Measurements from ENCODE around the gene ABHD13. TPM values are rescaled to one million over a fixed set of nuclear protein-coding genes. Genes with fewer than 3 reads are reported as not detected.

The ABHD13 gene
- total RNA-seq, 4 donors from 2014 or later = 11.6 to 23.8 (median 16.6) TPM

DNA sequence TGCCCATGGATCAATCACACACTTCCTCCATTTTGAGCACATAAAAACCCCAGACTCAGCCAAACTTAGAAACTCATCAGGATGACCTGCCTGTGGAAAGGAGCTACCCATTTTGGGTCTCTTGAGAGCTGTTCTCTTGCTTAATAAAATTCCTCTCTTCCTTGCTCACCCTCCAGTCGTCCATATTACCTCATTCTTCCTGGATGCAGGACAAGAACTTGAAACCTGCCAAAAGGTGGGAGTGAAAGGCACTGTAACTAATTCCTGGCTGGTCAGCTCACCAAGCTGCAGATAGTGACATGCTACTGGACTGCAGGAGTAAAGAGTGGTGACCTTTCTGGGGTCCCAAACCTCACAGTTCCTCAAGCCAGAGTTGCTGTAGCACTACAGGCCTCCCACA lies 23.0 kb upstream of the ABHD13 start:
- 20% methylated on average over 1 of the region's 1 CpG for WGBS, 2 donors (ENCODE audit: low coverage in 1 of 2)
- no peak overlapping the region for H3K27ac ChIP-seq
- H3K27me3 ChIP-seq = no peaks in the 10 kb centered on the region
- TF ChIP-seq CTCF (IDR thresholded peaks at IDR 0.05) = no peak
- no peak for TF ChIP-seq POLR2A (IDR thresholded peaks at IDR 0.05)
- no peak for TF ChIP-seq EP300 (IDR thresholded peaks at IDR 0.05)
- TF ChIP-seq POLR2AphosphoS5 (IDR thresholded peaks at IDR 0.05) = no peak
- H3K4me3 ChIP-seq = no peak overlapping the region
- H3K36me3 ChIP-seq = no peaks in the 10 kb centered on the region
- peaks cover 0 to 14% (median 0%) of the 10 kb centered on the region in 3 donors for H3K9me3 ChIP-seq
- peak; percentile 51 for ATAC-seq
- no peaks in the 10 kb centered on the region for H3K4me1 ChIP-seq

GRCh38 chr13:108195861-108196260 lies 22.3 kb upstream of the ABHD13 start:
- WGBS, 2 donors (ENCODE audit: low coverage in 1 of 2) = 67% methylated on average over 1 of the region's 5 CpGs; no CpG with 5 or more reads in 1 of the 2 donors
- Histone ChIP-seq H3K9me3 (peaks cover 0 to 14% (median 0%) of the 10 kb centered on the region in 3 donors), H3K4me3 (no peak overlapping the region), H3K27me3 (no peaks in the 10 kb centered on the region), H3K4me1 (no peaks in the 10 kb centered on the region), H3K27ac (no peak overlapping the region), H3K36me3 (no peaks in the 10 kb centered on the region)
- ATAC-seq = no peak
- TF ChIP-seq POLR2A (IDR thresholded peaks at IDR 0.05) (no peak), CTCF (IDR thresholded peaks at IDR 0.05) (no peak), EP300 (IDR thresholded peaks at IDR 0.05) (no peak), POLR2AphosphoS5 (IDR thresholded peaks at IDR 0.05) (no peak)

DNA sequence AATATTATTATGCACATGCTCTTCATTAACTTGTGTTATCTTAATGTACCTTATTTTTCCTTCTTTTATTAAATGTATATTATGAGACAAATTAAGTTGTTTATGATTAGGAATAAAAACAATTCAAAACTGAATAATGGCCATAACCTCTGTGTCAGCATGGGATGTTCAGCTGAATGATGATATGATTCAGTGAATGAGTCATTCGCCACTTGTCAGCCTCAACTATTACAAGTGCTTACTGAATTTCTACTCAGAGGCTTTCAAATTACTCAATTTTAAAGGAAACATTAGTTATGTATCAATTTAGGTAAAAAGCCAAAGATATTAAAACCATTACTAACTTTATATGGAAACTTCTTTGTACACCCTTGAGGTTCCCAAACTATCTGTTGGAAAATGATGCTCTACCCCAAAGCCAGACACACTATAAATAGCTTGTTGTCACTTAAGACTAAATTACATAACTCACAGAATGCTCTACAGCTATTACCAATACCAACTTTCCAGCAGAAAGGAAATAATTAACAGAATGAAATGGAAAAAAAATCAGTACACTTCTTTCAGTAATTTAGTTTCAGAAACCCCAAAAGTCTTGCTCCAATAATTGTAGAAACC lies 17.3 kb upstream of the ABHD13 start:
- Histone ChIP-seq H3K27ac (no peak overlapping the region), H3K27me3 (no peaks in the 10 kb centered on the region), H3K36me3 (no peaks in the 10 kb centered on the region), H3K4me1 (no peaks in the 10 kb centered on the region), H3K4me3 (no peak overlapping the region), H3K9me3 (no peaks in the 10 kb centered on the region)
- WGBS, 2 donors (ENCODE audit: low coverage in 1 of 2) = 77 to 82% methylated on average over 1 of the region's 1 CpG
- ATAC-seq = no peak
- TF ChIP-seq POLR2A (IDR thresholded peaks at IDR 0.05) (no peak), CTCF (IDR thresholded peaks at IDR 0.05) (no peak), EP300 (IDR thresholded peaks at IDR 0.05) (no peak), POLR2AphosphoS5 (IDR thresholded peaks at IDR 0.05) (no peak)

- Histone ChIP-seq H3K36me3 (peaks cover 0 to 28% of the 10 kb centered on the region in 2 donors), H3K27ac (no peak overlapping the region), H3K27me3 (no peaks in the 10 kb centered on the region), H3K9me3 (peaks cover 0 to 8% (median 0%) of the 10 kb centered on the region in 3 donors), H3K4me1 (peaks cover 0 to 12% (median 0%) of the 10 kb centered on the region in 3 donors), H3K4me3 (no peak overlapping the region)
- no peak for TF ChIP-seq EP300 (IDR thresholded peaks at IDR 0.05)
- TF ChIP-seq POLR2AphosphoS5 (IDR thresholded peaks at IDR 0.05) = no peak
- 73 to 75% methylated on average over 2 of the region's 2 CpGs for WGBS, 2 donors (ENCODE audit: low coverage in 1 of 2)
- no peak for ATAC-seq
These were observed 7.6 kb upstream of the ABHD13 start for GRCh38 chr13:108210551-108210950.

DNA sequence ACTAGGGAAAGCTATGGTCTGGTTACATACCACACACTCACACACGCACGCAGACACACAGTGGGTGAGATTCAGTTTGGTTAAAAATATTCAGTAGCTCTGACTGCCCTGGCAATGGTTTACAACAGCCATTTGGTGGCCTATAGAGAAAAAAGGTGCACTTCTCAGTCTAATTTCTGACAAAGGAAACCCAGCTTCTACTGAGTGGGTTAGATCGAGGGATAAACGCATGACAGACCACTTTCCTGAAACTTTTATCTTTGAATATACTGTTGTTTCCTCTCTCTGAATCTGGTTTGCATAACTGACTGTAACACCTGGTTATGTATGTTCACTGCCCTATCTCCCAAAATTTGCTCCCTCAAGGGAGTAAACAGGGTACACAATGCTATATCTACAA lies 5.3 kb upstream of the ABHD13 start:
- WGBS, 2 donors (ENCODE audit: low coverage in 1 of 2) = 92 to 94% methylated on average over 4 of the region's 4 CpGs
- ATAC-seq = no peak
- TF ChIP-seq POLR2A (IDR thresholded peaks at IDR 0.05) (no peak), EP300 (IDR thresholded peaks at IDR 0.05) (no peak), POLR2AphosphoS5 (IDR thresholded peaks at IDR 0.05) (no peak), CTCF (IDR thresholded peaks at IDR 0.05) (no peak)

More for the DNA sequence above, 5.3 kb upstream of the ABHD13 start:
- Histone ChIP-seq H3K4me1 (peaks cover 0 to 35% (median 10%) of the 10 kb centered on the region in 3 donors), H3K9me3 (peaks cover 0 to 8% (median 0%) of the 10 kb centered on the region in 3 donors), H3K27ac (no peak overlapping the region), H3K36me3 (peaks cover 0 to 28% of the 10 kb centered on the region in 2 donors), H3K27me3 (no peaks in the 10 kb centered on the region), H3K4me3 (no peak overlapping the region)

Measured in gastroesophageal sphincter (tissue), 4 donors.